PC-9 (cell line): ENCODE results near the gene EML6.

Experiments used
- EZH2 ChIP-seq: fragments of 200-600 bp; sonication (generic); IDR thresholded peaks from 2 replicates; pipeline ENCODE4 v1.8.0; 2017; ENCODE audit warnings: antibody characterized with exemption, low read depth
- TF ChIP-seq, protein P1 (sequence below): fragments of 200-600 bp; sonication (generic); conservative IDR thresholded peaks from 2 replicates; pipeline ENCODE4 v1.6.1; 2017; ENCODE audit warnings: mixed run types, antibody characterized with exemption, mild to moderate bottlenecking, moderate library complexity

DNA sequence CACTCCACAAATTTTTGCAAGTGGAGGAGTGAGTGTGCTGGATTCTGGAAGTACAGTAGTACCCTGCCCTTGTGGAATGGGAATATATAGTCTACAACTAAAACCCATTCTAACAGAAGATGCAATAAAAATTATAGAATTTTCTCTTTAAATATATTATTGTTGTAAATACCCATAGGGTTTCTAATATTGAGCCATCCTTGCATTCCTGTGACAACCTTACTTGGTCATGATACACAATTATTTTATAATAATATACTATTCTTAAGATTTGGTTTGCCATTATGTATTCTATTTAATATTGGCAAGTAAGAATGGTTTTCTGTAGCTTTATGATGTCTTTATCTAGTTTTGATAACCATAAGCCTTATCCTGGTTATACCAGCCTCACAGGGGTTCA is 52.2 kb downstream of the EML6 start:
- TF ChIP-seq, protein P1, sequence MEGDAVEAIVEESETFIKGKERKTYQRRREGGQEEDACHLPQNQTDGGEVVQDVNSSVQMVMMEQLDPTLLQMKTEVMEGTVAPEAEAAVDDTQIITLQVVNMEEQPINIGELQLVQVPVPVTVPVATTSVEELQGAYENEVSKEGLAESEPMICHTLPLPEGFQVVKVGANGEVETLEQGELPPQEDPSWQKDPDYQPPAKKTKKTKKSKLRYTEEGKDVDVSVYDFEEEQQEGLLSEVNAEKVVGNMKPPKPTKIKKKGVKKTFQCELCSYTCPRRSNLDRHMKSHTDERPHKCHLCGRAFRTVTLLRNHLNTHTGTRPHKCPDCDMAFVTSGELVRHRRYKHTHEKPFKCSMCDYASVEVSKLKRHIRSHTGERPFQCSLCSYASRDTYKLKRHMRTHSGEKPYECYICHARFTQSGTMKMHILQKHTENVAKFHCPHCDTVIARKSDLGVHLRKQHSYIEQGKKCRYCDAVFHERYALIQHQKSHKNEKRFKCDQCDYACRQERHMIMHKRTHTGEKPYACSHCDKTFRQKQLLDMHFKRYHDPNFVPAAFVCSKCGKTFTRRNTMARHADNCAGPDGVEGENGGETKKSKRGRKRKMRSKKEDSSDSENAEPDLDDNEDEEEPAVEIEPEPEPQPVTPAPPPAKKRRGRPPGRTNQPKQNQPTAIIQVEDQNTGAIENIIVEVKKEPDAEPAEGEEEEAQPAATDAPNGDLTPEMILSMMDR: no peak
- TF ChIP-seq EZH2: no peak
